ENCODE results near the gene IP6K3.

Gene IP6K3

GRCh38 chr6:33672808-33673207 lies 73.9 kb downstream of the IP6K3 start:
- no peak for DNase-seq (ENCODE audit: low spot score)

GRCh38 chr6:33671744-33672072 lies 75.0 kb downstream of the IP6K3 start:
- DNase-seq (ENCODE audit: low spot score) = no peak
